HG02588 (cell line): ENCODE data around the gene PDE5A.
"Not testable (repeated sequence)": the region's sequence is repeated elsewhere in the genome, so short reads cannot be mapped to it uniquely, and the experiment has no call there.

Experiments
- ATAC-seq: cut with Tn5 transposase; IDR thresholded peaks from one replicate; pipeline ENCODE4 v1.9.1; 2021; ENCODE audit warnings: mild to moderate bottlenecking, moderate library complexity; ENCODE audit not compliant: unreplicated experiment

Gene PDE5A

GRCh38 chr4:119478446-119479179, 150.0 kb downstream of the PDE5A start:
- no peak for ATAC-seq

GRCh38 chr4:119477412-119478053, 151.1 kb downstream of the PDE5A start:
- no peak for ATAC-seq

- peak; percentile 49 for ATAC-seq
Observed at GRCh38 chr4:119471259-119471658, 157.3 kb downstream of the PDE5A start.

- peak; percentile 46 for ATAC-seq
Observed at GRCh38 chr4:119470737-119471063, 157.9 kb downstream of the PDE5A start.

GRCh38 chr4:119470021-119470736, 158.4 kb downstream of the PDE5A start:
- ATAC-seq, result peak; percentile 62

- not testable (repeated sequence) for ATAC-seq
Observed at GRCh38 chr4:119469039-119469438, 159.6 kb downstream of the PDE5A start.

- not testable (repeated sequence) for ATAC-seq
Observed at GRCh38 chr4:119462733-119463132, 165.9 kb downstream of the PDE5A start.

GRCh38 chr4:119455734-119456133, 172.9 kb downstream of the PDE5A start:
- ATAC-seq, result not testable (repeated sequence)

GRCh38 chr4:119454491-119455270, 173.9 kb downstream of the PDE5A start:
- ATAC-seq, result peak; percentile 100

GRCh38 chr4:119454151-119454490, 174.5 kb downstream of the PDE5A start:
- ATAC-seq, result peak; percentile 8

GRCh38 chr4:119453286-119453685, 175.3 kb downstream of the PDE5A start:
- ATAC-seq, result not testable (repeated sequence)

GRCh38 chr4:119449851-119450250, 178.8 kb downstream of the PDE5A start:
- not testable (repeated sequence) for ATAC-seq
